G401.6 (cell line): ENCODE data around the gene FZD2.
"Not testable (repeated sequence)": the region's sequence is repeated elsewhere in the genome, so short reads cannot be mapped to it uniquely, and the experiment has no call there.

ENCODE experiments used
- FAIRE-seq: peaks from 2 replicates; lab custom pipeline; 2012; peaks lifted over from hg19 to GRCh38; lab: Jason Lieb, UNC

Gene FZD2

GRCh38 chr17:44578947-44579346 is 21.7 kb downstream of the FZD2 start:
- FAIRE-seq: no peak

GRCh38 chr17:44581868-44582267 is 24.6 kb downstream of the FZD2 start:
- FAIRE-seq: no peak

GRCh38 chr17:44584443-44584842 is 27.2 kb downstream of the FZD2 start:
- FAIRE-seq: peak; percentile 98

- FAIRE-seq: no peak
Measured at GRCh38 chr17:44585315-44585714, 28.0 kb downstream of the FZD2 start.

- peak; percentile 99 for FAIRE-seq
Measured at GRCh38 chr17:44587339-44587738, 30.1 kb downstream of the FZD2 start.

DNA sequence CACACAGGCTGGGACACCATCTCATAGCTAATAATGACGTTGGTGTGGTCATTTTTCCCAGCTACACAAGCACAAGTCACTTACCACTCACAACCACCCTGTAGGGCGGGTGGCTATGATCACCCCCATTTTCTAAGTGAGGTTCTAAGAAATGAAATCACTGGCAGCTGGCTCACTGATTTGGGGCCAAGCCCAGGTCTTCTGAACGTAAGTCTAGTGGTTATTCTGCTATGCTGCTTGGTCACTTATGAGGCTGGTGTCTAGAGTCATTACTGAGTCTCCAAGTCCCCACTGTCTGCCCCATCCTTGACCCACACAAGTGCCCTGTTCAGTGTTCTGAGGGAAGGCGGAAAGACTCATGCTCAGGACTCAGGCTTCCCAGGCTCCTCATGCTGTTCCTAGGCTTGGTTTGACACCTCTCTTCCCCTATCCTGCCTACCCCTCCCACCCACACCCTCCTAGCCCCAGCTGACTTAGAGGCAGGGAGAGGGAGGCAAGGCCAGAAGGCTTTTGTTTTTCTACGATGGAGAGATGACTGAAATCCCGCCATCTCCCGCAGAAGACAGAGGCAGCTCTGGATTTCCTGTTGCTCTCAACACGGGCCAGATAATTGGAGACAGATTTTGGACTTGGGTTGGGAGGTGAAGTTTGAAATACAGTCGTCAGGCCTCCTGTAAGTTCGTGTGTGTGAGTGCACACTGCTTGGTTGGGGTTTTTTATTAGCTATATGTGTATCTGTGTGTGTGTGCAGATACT is 32.2 kb downstream of the FZD2 start:
- no peak for FAIRE-seq

- not testable (repeated sequence) for FAIRE-seq
Measured at GRCh38 chr17:44590072-44590462, 32.8 kb downstream of the FZD2 start.

GRCh38 chr17:44590762-44591161 is 33.5 kb downstream of the FZD2 start:
- FAIRE-seq: not testable (repeated sequence)

GRCh38 chr17:44591206-44591605 is 33.9 kb downstream of the FZD2 start:
- no peak for FAIRE-seq

- no peak for FAIRE-seq
Measured at GRCh38 chr17:44593156-44593555, 35.9 kb downstream of the FZD2 start.

GRCh38 chr17:44595216-44595775 is 38.0 kb downstream of the FZD2 start:
- no peak for FAIRE-seq

- no peak for FAIRE-seq
Measured at GRCh38 chr17:44598329-44598728, 41.0 kb downstream of the FZD2 start.

DNA sequence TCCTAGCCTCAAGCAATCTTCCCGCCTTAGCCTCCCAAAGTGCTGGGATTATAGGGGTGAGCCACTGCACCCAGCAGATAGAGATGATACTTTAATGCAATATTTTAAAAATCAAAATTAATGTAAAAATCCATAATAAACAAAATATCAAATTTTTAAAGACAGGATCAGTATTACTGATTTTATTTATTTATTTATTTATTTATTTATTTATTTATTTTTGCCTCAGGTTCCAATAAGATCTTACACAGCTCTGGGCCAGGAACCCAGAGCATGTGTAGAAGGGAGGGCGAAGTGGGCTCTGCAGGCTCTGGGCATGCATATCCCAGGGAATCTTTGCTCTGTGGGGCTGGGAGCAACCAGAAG is 41.6 kb downstream of the FZD2 start:
- peak; percentile 81 for FAIRE-seq

DNA sequence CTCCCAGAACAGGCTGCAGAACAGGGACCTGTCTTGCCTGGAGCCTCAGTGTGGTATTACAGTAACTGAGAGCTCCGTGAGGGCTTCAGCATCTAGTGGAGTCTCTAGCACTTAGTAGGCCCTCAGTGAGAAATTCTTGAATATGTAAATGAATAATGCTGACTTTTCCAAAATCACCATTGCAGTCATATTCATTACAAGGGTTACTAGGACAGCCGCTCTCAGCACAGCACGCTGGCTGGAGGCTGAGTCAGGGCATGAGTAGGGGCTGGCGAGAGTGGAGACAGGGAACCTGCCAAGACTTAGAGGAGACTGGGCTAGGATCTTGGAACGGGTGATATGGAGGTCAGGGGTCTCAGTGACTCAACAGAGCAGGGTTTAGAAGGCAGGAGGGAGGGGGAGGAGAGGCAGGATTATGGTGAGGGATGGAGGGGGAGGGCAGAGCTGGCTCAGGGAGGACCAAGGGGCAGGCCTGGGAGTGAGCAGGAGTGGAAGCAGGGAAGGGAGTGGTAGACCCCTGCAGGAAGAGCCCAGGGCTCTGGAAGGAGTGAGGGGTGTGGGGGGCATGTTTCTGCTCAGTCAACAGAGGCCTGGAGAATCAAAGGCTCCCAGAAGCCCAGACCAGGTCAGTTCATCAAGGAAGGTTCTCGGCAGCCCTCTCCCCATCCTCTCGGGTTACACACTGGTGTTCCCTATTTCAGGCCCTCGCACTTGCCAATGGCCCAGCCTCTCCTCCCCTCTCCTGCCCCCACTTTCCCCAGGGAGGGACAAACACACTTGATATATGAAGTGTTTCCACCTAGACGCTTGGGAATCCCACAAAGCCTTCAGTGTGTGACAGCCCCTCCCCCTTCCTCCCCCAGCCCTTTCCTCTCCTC is 42.3 kb downstream of the FZD2 start:
- peak; percentile 83 for FAIRE-seq

DNA sequence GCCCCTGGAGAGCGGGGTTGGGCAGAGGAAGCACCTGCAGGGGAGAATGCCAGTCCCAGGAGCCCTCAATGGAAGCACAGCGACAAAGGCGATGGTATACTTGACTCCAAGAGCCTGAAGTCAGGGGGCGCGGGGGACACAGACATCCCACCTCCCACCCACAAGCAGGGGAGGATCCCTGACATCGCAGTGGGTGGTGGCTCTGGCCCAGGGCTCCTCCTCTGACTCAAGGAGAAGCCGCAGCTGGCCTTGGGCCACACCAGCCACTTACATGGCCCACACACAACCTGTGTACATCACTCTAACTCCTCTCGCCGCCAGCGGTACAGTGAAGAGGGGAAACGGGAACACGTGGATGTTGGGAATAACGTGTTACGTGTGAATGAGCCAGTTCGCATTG is 44.3 kb downstream of the FZD2 start:
- FAIRE-seq: no peak

DNA sequence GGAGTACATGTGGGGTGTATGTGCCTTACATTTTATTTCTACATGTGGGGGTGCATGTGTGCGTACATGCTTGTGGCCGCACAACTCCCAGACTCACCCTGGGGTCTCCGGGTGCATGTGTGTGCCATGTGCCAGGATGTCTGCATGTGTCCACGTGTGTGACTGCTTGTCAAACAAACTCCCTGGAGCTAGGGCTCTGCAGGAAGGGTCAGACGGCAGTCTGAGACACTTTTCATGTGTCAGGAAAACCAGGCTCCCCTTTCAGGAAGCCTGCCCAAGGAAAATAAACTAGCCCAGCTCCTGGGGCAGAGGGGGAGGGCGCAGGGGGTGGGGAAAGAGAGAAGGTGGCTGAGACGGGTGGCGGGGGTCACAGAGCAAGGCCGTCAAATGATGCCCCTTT is 44.7 kb downstream of the FZD2 start:
- no peak for FAIRE-seq

DNA sequence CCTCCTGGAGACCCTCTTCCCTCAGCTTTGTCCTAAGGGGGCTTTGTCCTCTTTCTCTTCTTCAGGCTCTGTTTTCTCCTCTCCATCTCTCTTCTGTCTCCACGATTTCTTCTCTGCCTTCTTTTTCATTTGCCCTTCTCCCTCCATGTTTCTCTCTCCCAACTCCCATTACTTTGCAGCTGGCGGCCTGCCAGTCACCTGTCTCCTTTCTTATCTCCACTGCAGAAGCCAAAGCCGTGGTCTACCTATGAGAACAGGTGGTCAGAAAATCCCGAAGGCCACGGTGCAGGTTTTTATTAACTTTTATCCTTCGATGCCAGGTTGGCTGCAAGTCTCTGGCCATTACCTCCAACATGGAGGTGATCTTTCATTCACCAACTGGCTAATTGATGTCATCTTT is 45.1 kb downstream of the FZD2 start:
- no peak for FAIRE-seq

DNA sequence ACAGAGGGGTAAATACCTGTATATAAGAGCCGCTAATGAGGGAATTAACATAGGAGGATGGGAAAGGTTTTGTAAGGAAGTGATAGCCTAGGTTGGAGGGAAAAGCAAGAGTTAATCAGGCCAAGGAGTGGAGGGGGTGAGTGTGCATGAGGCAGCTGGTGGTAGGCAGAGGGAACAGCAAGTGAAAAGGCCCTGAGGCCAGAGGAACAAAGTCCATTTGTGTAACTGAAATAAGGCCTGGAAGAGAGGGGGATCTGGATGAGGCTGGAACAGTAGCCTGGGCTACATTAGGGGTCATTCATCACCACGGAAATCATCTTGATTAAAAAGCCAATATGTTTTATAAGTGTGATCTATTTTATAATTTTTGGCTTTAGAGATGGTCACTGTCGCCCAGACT is 45.7 kb downstream of the FZD2 start:
- no peak for FAIRE-seq

- no peak for FAIRE-seq
Measured at GRCh38 chr17:44604116-44604761, 47.0 kb downstream of the FZD2 start.

- no peak for FAIRE-seq
Measured at GRCh38 chr17:44604768-44605485, 47.6 kb downstream of the FZD2 start.

DNA sequence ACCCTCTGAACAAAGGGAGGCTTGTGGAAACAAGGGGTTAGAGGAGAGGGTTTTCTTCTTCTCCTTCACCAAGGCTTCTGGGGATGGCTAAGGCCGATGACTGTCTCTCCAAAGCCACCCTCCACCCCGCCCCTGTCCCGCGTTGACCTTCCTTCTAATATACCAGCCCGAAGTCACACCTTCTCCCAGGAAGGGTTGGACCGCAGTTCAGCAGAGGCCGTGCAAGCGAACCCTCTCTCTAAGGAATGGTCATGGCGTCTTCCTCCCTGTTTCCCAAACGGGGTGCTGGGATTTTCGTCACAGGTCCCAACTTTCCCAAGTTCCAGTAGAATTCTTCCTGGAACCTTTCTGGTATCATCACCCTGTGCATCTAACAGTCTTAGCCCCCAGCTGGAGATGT is 49.4 kb downstream of the FZD2 start:
- no peak for FAIRE-seq
